ENCODE data around the gene RHBDL2. TPM values are rescaled to one million over a fixed set of nuclear protein-coding genes. Genes with fewer than 3 reads are reported as not detected.

Gene RHBDL2
- total and polyA plus RNA-seq, 9 of the 15 experiments (the other 6 are each of a cell fraction or from before 2014, with no cell fraction given), result not detected

DNA sequence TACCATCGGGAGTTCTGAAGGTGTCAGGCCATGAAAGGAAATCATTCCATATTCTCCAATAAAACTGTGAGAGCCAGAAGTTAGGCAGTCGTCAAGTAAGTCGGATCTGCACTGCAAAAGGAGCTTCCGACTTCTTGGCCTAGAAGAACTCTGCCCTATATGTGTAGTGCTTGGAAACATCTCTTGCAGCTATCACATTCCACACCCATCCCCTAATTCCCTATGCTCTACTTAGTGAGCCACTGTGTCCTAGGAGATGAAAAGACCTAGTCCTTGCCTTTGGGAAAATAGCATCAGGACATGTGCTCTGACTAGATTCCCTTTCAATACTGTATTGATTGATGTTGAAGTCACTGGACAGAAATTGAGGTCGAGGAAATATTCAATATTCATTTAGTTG lies 52.0 kb downstream of the RHBDL2 start:
- intact Hi-C loops (cut with micrococcal nuclease), result no loop called here
- FAIRE-seq (no peak), ATAC-seq (no peak), DNase-seq (ENCODE audit: extremely low read depth in 1 of 4, low spot score in 3 of 4) (no peak)
- TF ChIP-seq SMAD2 (IDR thresholded peaks at IDR 0.05; ENCODE audit: low read depth, low read length), result no peak
- no peak for TF ChIP-seq RB1 (IDR thresholded peaks at IDR 0.05; ENCODE audit: low read depth)
- no peak for TF ChIP-seq CBFA2T3 (IDR thresholded peaks at IDR 0.05)
- TF ChIP-seq SLC30A9 (CRISPR knock-in tag; IDR thresholded peaks at IDR 0.05), result no peak
- TF ChIP-seq GABPB1 (CRISPR knock-in tag; IDR thresholded peaks at IDR 0.05), result no peak
- no peak for TF ChIP-seq HLTF (IDR thresholded peaks at IDR 0.05)
- no peak for TF ChIP-seq EHMT2 (IDR thresholded peaks at IDR 0.05)
- TF ChIP-seq, protein P1, sequence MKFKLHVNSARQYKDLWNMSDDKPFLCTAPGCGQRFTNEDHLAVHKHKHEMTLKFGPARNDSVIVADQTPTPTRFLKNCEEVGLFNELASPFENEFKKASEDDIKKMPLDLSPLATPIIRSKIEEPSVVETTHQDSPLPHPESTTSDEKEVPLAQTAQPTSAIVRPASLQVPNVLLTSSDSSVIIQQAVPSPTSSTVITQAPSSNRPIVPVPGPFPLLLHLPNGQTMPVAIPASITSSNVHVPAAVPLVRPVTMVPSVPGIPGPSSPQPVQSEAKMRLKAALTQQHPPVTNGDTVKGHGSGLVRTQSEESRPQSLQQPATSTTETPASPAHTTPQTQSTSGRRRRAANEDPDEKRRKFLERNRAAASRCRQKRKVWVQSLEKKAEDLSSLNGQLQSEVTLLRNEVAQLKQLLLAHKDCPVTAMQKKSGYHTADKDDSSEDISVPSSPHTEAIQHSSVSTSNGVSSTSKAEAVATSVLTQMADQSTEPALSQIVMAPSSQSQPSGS (CRISPR knock-in tag; IDR thresholded peaks at IDR 0.05), result no peak
- no peak for TF ChIP-seq SRSF9 (IDR thresholded peaks at IDR 0.05; ENCODE audit: borderline replicate concordance, low read depth, low read length)
- no peak for TF ChIP-seq NUFIP1 (IDR thresholded peaks at IDR 0.05; ENCODE audit: partially characterized antibody)
- TF ChIP-seq MEIS2 (IDR thresholded peaks at IDR 0.05; ENCODE audit: partially characterized antibody), result no peak
- TF ChIP-seq PREB (CRISPR knock-in tag; IDR thresholded peaks at IDR 0.05), result no peak
- TF ChIP-seq CTBP1 (IDR thresholded peaks at IDR 0.05; ENCODE audit: borderline replicate concordance), result no peak
- 9% methylated on average over 5 of the region's 5 CpGs for WGBS (ENCODE audit: insufficient coverage, low coverage, missing lambda C conversion rate)
- Histone ChIP-seq H3K4me1 (replicated peaks in 1 of 2; ENCODE audit: control insufficient read depth in 2 of 2, insufficient read depth in 2 of 2, low read length in 2 of 2) (no peaks in the 10 kb centered on the region), H3K9me1 (ENCODE audit: control insufficient read depth, insufficient read depth, low read length) (no peaks in the 10 kb centered on the region), H2AFZ (ENCODE audit: low read depth, low read length) (no peak overlapping the region), H3K9ac (ENCODE audit: insufficient read depth in 1 of 2, low read depth in 2 of 2, low read length in 2 of 2) (no peak overlapping the region), H3K36me3 (ENCODE audit: control insufficient read depth, insufficient read depth, low read length) (no peaks in the 10 kb centered on the region), H4K20me1 (replicated peaks; ENCODE audit: control insufficient read depth, insufficient read depth, low read length) (no peaks in the 10 kb centered on the region), H3K27me3 (ENCODE audit: control insufficient read depth in 2 of 2, insufficient read depth in 2 of 2, low read length in 2 of 2) (peaks cover 8 to 17% of the 10 kb centered on the region in 2 experiments; a peak in 4 of 5 replicates), H3K4me3 (no peak overlapping the region), H3K27ac (ENCODE audit: extremely low read depth, low read depth, low read length) (no peak overlapping the region), H3K4me2 (ENCODE audit: insufficient read depth, low read length) (no peak overlapping the region), H3K79me2 (ENCODE audit: control insufficient read depth, insufficient read depth, low read length) (no peaks in the 10 kb centered on the region), H3K9me3 (replicated peaks; ENCODE audit: control insufficient read depth, insufficient read depth, low read depth, low read length) (no peaks in the 10 kb centered on the region)
- no TSS peak for BruUV-seq (replicated peaks)
- in situ Hi-C loops (cut with MboI), result no loop called here
- ChIA-PET POLR2A (interaction anchor here (0.8 kb wide), 1 partner anchor 12 kb away, joined by 4 read pairs; no protein-coding TSS in a partner anchor), CTCF (ENCODE audit: low intra/inter-chr PET ratio) (no interaction called here)

Data from K562 (cell line).